NT2/D1 (cell line): ENCODE results near the gene CCDC152.

Experiments
- SUZ12 ChIP-seq: IDR thresholded peaks from 2 replicates; pipeline ENCODE4 v1.6.1; 2011; ENCODE audit not compliant: insufficient read length, insufficient read depth; ENCODE audit errors: extremely low read depth
- YY1 ChIP-seq: IDR thresholded peaks from 2 replicates; pipeline ENCODE4 v1.6.1; 2011; ENCODE audit not compliant: insufficient read length, insufficient read depth
- ZNF274 ChIP-seq: IDR thresholded peaks from 2 replicates; pipeline ENCODE4 v1.6.1; 2011; ENCODE audit warnings: mild to moderate bottlenecking, low read depth, low read length

DNA sequence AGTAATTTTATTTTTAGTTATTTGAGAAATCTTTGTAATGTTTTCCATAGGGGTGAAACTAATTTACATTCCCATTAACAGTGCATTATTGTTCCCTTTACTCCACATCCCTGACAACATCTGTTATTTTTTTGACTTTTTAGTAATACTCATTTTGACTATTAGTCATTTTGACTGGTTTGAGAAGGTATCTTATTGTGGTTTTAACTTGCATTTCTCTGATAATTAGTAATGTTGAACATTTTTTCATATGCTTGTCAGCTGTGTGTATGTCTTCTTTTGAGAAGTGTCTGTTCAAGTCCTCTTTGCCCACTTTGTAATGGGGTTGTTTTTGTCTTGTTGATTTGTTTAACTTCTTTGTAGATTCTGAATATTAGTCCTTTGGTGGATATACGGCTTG lies 27.5 kb downstream of the CCDC152 start:
- TF ChIP-seq YY1 (no peak), ZNF274 (no peak), SUZ12 (no peak)
